IMR-90 (cell line): Measurements from ENCODE around the gene C9orf78. TPM values are rescaled to one million over a fixed set of nuclear protein-coding genes. Genes with fewer than 3 reads are reported as not detected.

Experiments
- ATAC-seq: fragments of 200-7000 bp; cut with Tn5 transposase; 2 replicates; pipeline ENCODE4 v1.9.1; 2020; ENCODE audit warnings: low read depth, mild to moderate bottlenecking, moderate library complexity
- BruUV-seq: library from RNA; stranded (reverse); fragments of 400-500 nt; replicated peaks from 2 replicates; lab custom pipeline; 2021; lab: Mats Ljungman, UMichigan
- CTCF ChIA-PET: fragments of 300-600 bp; formaldehyde crosslinking; extraction: SDS; loops from one replicate; lab custom pipeline; 2021; ENCODE audit warnings: antibody characterized with exemption; lab: Yijun Ruan, JAX
- POLR2A ChIA-PET: fragments of 300-600 bp; sonication (Branson Sonifier 250); formaldehyde crosslinking; loops from one replicate; lab custom pipeline; 2022; ENCODE audit warnings: antibody characterized with exemption; ENCODE audit not compliant: unreplicated experiment; lab: Charles Lee
- DNase-seq: peaks from one replicate; pipeline ENCODE4 v3.0.0; 2013
- H2AFZ ChIP-seq: replicated peaks from 2 replicates; pipeline ENCODE3; 2013; ENCODE audit warnings: low read length, mild to moderate bottlenecking; ENCODE audit not compliant: poor library complexity
- H2AK5ac ChIP-seq: 2 replicates; pipeline ENCODE4 v1.6.1; 2013; ENCODE audit warnings: low read depth, low read length, inconsistent platforms
- H2AK9ac ChIP-seq: replicated peaks from 2 replicates; pipeline ENCODE3; 2013; ENCODE audit warnings: mild to moderate bottlenecking, low read depth, low read length, moderate library complexity; ENCODE audit not compliant: poor library complexity
- H2BK120ac ChIP-seq: 2 replicates; pipeline ENCODE4 v1.6.1; 2013; ENCODE audit warnings: low read depth, low read length, inconsistent platforms
- H2BK15ac ChIP-seq: 3 replicates; pipeline ENCODE4 v1.6.1; 2013; ENCODE audit warnings: low read depth, low read length, inconsistent platforms
- H2BK20ac ChIP-seq: 2 replicates; pipeline ENCODE4 v1.6.1; 2013; ENCODE audit warnings: low read depth, mild to moderate bottlenecking, inconsistent platforms, low read length, moderate library complexity
- H2BK5ac ChIP-seq: 2 replicates; pipeline ENCODE4 v1.6.1; 2013; ENCODE audit warnings: mild to moderate bottlenecking, low read depth, low read length, inconsistent platforms; ENCODE audit not compliant: poor library complexity, severe bottlenecking
- H3K14ac ChIP-seq: replicated peaks from 2 replicates; pipeline ENCODE4 v1.6.1; 2013; ENCODE audit warnings: low read depth, low read length, inconsistent platforms
- H3K18ac ChIP-seq: 2 replicates; pipeline ENCODE4 v1.6.1; 2013; ENCODE audit warnings: low read depth, low read length, control low read depth
- H3K23ac ChIP-seq: 2 replicates; pipeline ENCODE4 v1.6.1; 2013; ENCODE audit warnings: low read depth, low read length, inconsistent platforms
- H3K27ac ChIP-seq: 2 replicates; pipeline ENCODE4 v1.5.1; 2013; ENCODE audit warnings: mild to moderate bottlenecking, control low read depth, low read length; ENCODE audit not compliant: insufficient read depth
- H3K27me3 ChIP-seq: 2 replicates; pipeline ENCODE4 v1.6.1; 2013; ENCODE audit warnings: low read length; ENCODE audit not compliant: control insufficient read depth, insufficient read depth
- H3K36me3 ChIP-seq: 2 replicates; pipeline ENCODE4 v1.6.1; 2013; ENCODE audit warnings: low read length, mixed read lengths; ENCODE audit not compliant: control insufficient read depth, insufficient read depth
- H3K4ac ChIP-seq: 2 replicates; pipeline ENCODE4 v1.6.1; 2013; ENCODE audit warnings: low read depth, low read length, inconsistent platforms
- H3K4me1 ChIP-seq: 2 replicates; pipeline ENCODE4 v1.6.1; 2013; ENCODE audit warnings: low read length, mixed read lengths; ENCODE audit not compliant: control insufficient read depth, insufficient read depth
- H3K4me2 ChIP-seq: 2 replicates; pipeline ENCODE4 v1.6.1; 2013; ENCODE audit warnings: low read depth, mild to moderate bottlenecking, control low read depth, low read length, moderate library complexity
- H3K4me3 ChIP-seq: 2 replicates; pipeline ENCODE4 v1.5.1; 2013; ENCODE audit warnings: low read depth, mild to moderate bottlenecking, control low read depth, low read length, moderate library complexity; ENCODE audit not compliant: insufficient read depth
- H3K56ac ChIP-seq: 2 replicates; pipeline ENCODE4 v1.6.1; 2013; ENCODE audit warnings: low read length, inconsistent platforms; ENCODE audit not compliant: insufficient read depth; ENCODE audit errors: extremely low read depth
- H3K79me1 ChIP-seq, 2 experiments: 2 replicates each; pipeline ENCODE4 v1.6.1; 2013; ENCODE audit warnings: low read length in 2 of 2, inconsistent platforms in 1 of 2, low read depth in 1 of 2
- H3K9ac ChIP-seq: 2 replicates; pipeline ENCODE4 v1.6.1; 2013; ENCODE audit warnings: low read depth, low read length, control low read depth
- H3K9me1 ChIP-seq: 2 replicates; pipeline ENCODE4 v1.6.1; 2013; ENCODE audit warnings: low read length, inconsistent platforms; ENCODE audit not compliant: insufficient read depth
- H3K9me3 ChIP-seq: 2 replicates; pipeline ENCODE4 v1.6.1; 2013; ENCODE audit warnings: low read length; ENCODE audit not compliant: control insufficient read depth, insufficient read depth
- H4K20me1 ChIP-seq: 2 replicates; pipeline ENCODE4 v1.6.1; 2013; ENCODE audit warnings: low read length, inconsistent platforms; ENCODE audit not compliant: insufficient read depth
- H4K5ac ChIP-seq: 2 replicates; pipeline ENCODE4 v1.6.1; 2013; ENCODE audit warnings: mild to moderate bottlenecking, low read depth, low read length, control low read depth
- H4K8ac ChIP-seq, 2 experiments: 2 replicates each; pipeline ENCODE4 v1.6.1; 2013; ENCODE audit warnings: low read depth in 2 of 2, low read length in 2 of 2, control low read depth in 1 of 2, inconsistent platforms in 1 of 2
- H4K91ac ChIP-seq: 2 replicates; pipeline ENCODE4 v1.6.1; 2013; ENCODE audit warnings: low read depth, low read length, inconsistent platforms; ENCODE audit not compliant: insufficient read depth
- CEBPB ChIP-seq: IDR thresholded peaks from 2 replicates; pipeline ENCODE4 v1.6.1; 2012; ENCODE audit warnings: low read depth, low read length, improper control_type of control experiment
- CHD1 ChIP-seq: IDR thresholded peaks from 2 replicates; pipeline ENCODE4 v1.6.1; 2012; ENCODE audit warnings: low read depth, low read length, improper control_type of control experiment
- FOS ChIP-seq: fragments of 150-350 bp; IDR thresholded peaks from 2 replicates; pipeline ENCODE4 v1.6.1; 2016; ENCODE audit warnings: low read depth, low read length
- MAFK ChIP-seq: IDR thresholded peaks from 2 replicates; pipeline ENCODE4 v1.6.1; 2012; ENCODE audit warnings: low read depth, low read length, improper control_type of control experiment
- MAZ ChIP-seq: IDR thresholded peaks from 2 replicates; pipeline ENCODE4 v1.6.1; 2012; ENCODE audit warnings: low read depth, mild to moderate bottlenecking, low read length, improper control_type of control experiment, moderate library complexity, borderline replicate concordance
- POLR2A ChIP-seq: IDR thresholded peaks from 2 replicates; pipeline ENCODE4 v1.6.1; 2012; ENCODE audit warnings: mild to moderate bottlenecking, low read depth, low read length
- WGBS, 2 experiments: methylation state at CpG; one replicate each; pipeline versions ENCODE4 v1.1.5 to v1.1.7; 2013; ENCODE audit warnings: missing lambda C conversion rate in 2 of 2; ENCODE audit not compliant: insufficient read length in 1 of 2; ENCODE audit errors: extremely low coverage in 2 of 2; 5-methylcytosine and 5-hydroxymethylcytosine counted together
- dilution Hi-C: fragments of 300-500 bp; cut with HindIII; formaldehyde crosslinking; loops from one replicate; pipeline ENCODE4 v1.14.3; 2018; ENCODE audit warnings: low sequenced_read_pairs; ENCODE audit not compliant: unreplicated experiment
- in situ Hi-C: fragments of 300-500 bp; cut with MboI; formaldehyde crosslinking; loops from 3 replicates; pipeline ENCODE4 v1.14.3; 2019; ENCODE audit warnings: low sequenced_read_pairs, inconsistent platforms, mixed read lengths
- intact Hi-C: fragments of 100-400 bp; cut with micrococcal nuclease; formaldehyde crosslinking; loops from 2 replicates; pipeline ENCODE4 v1.10.0; 2022
- polyA plus RNA-seq, 3 experiments: library from polyadenylated mRNA; depleted of rRNA; stranded (reverse); fragments of >200 nt; gene quantifications; 2 replicates each; pipeline ENCODE4 v1.2.3, GENCODE V29; 2012; ENCODE audit warnings: low replicate concordance in 1 of 3
- total RNA-seq: library from RNA; depleted of rRNA; stranded (reverse); fragments of >200 nt; gene quantifications from 2 replicates; pipeline ENCODE4 v1.2.3, GENCODE V29; 2012

Gene C9orf78
- total and polyA plus RNA-seq, 2 of the 4 experiments (the other 2 are of a cell fraction) = 29.8 to 46.0 TPM

GRCh38 chr9:129852579-129852978 lies 17.5 kb upstream of the C9orf78 start:
- Histone ChIP-seq H2AFZ (no peak overlapping the region), H2BK5ac (no peak overlapping the region), H3K36me3 (peaks cover 41% of the 10 kb centered on the region), H2AK9ac (no peak overlapping the region), H3K56ac (no peak overlapping the region), H3K14ac (no peak overlapping the region), H3K4me2 (no peak overlapping the region), H2BK20ac (no peak overlapping the region), H3K79me1 (0 out of 4 replicates have a peak, but pooled peaks cover 0 to 1% of the 10 kb centered on the region in 2 experiments), H3K4me3 (no peak overlapping the region), H3K4me1 (no peaks in the 10 kb centered on the region), H4K20me1 (peaks cover 4% of the 10 kb centered on the region; the same call in 1 of the 2 replicates), H3K23ac (no peak overlapping the region), H2BK15ac (no peak overlapping the region), H4K91ac (no peak overlapping the region), H3K27ac (no peak overlapping the region), H4K8ac (no peak overlapping the region), H3K9me3 (no peaks in the 10 kb centered on the region), H3K4ac (no peak overlapping the region), H3K18ac (no peak overlapping the region), H3K9ac (no peak overlapping the region), H4K5ac (no peak overlapping the region), H2BK120ac (no peak overlapping the region), H3K27me3 (no peaks in the 10 kb centered on the region), H2AK5ac (no peak overlapping the region), H3K9me1 (peaks cover 3% of the 10 kb centered on the region; the same call in 1 of the 2 replicates)
- intact Hi-C loops (no loop called here), dilution Hi-C loops (no loop called here), in situ Hi-C loops (no loop called here)
- DNase-seq (no peak), ATAC-seq (no peak)
- WGBS, 2 experiments = 83% methylated on average over 1 of the region's 5 CpGs; no CpG with 5 or more reads in 1 of the 2 experiments
- ChIA-PET CTCF (no interaction called here), POLR2A (no interaction called here)
- TF ChIP-seq CEBPB (no peak), MAFK (no peak), POLR2A (no peak), MAZ (no peak), CHD1 (no peak), FOS (no peak)
- no TSS peak for BruUV-seq
